HCT116 (cell line): ENCODE results near the gene GATB. TPM values are rescaled to one million over a fixed set of nuclear protein-coding genes. Genes with fewer than 3 reads are reported as not detected.

Source experiments
- ATAC-seq: fragments of 200-7000 bp; cut with Tn5 transposase; 2 replicates; pipeline ENCODE4 v1.9.1; 2020; ENCODE audit warnings: mild to moderate bottlenecking, moderate library complexity
- BruUV-seq: library from RNA; stranded (reverse); fragments of 400-500 nt; replicated peaks from 2 replicates; lab custom pipeline; 2021; lab: Mats Ljungman, UMichigan
- CTCF ChIA-PET: fragments of 300-600 bp; sonication (Branson Sonifier 250); formaldehyde crosslinking; loops from one replicate; lab custom pipeline; 2021; ENCODE audit warnings: antibody characterized with exemption; lab: Charles Lee
- POLR2A ChIA-PET: fragments of 300-600, 350-600 bp; sonication (Branson Sonifier 250); formaldehyde crosslinking; loops from one replicate; lab custom pipeline; 2021; ENCODE audit warnings: antibody characterized with exemption; lab: Charles Lee
- RAD21 ChIA-PET, 2 experiments: fragments of 300-600 bp; sonication (Branson Sonifier 250); formaldehyde crosslinking; loops; one replicate each; lab custom pipeline; 2023; ENCODE audit warnings: low total read pairs in 2 of 2; ENCODE audit not compliant: uncharacterized antibody in 2 of 2, unreplicated experiment in 2 of 2, low non-redundant PET in 1 of 2; lab: Charles Lee
- DNase-seq: peaks from one replicate; pipeline ENCODE4 v3.0.0-alpha.2; 2010; ENCODE audit warnings: low read depth, low spot score
- H2AFZ ChIP-seq: fragments of 200-600 bp; shearing (Covaris generic), sonication (generic); 2 replicates; pipeline ENCODE4 v1.6.1; 2017; ENCODE audit warnings: low read depth, mixed run types, mixed read lengths, antibody characterized with exemption, low read length; ENCODE audit not compliant: poor library complexity, severe bottlenecking
- H3K27ac ChIP-seq: 2 replicates; pipeline ENCODE4 v1.5.1; 2012; ENCODE audit warnings: low read depth, low read length
- H3K27me3 ChIP-seq: fragments of 200-600 bp; sonication (generic); 2 replicates; pipeline ENCODE4 v1.6.1; 2016; ENCODE audit warnings: mixed run types, low read length, mixed read lengths; ENCODE audit not compliant: insufficient read depth
- H3K36me3 ChIP-seq, 2 experiments: fragments of 200-500 bp in 1 of 2; fragments of 200-600 bp in 1 of 2; sonication (Bioruptor generic) in 1 of 2; sonication (generic) in 1 of 2; 2 replicates each; pipeline versions ENCODE4 v1.5.1 to v1.6.1; 2014 to 2016; ENCODE audit warnings: low read length in 2 of 2, inconsistent platforms in 1 of 2, mixed read lengths in 1 of 2, mixed run types in 1 of 2; ENCODE audit not compliant: insufficient read depth in 2 of 2, control insufficient read depth in 1 of 2
- H3K4me1 ChIP-seq, 2 experiments: fragments of 200-600 bp in 1 of 2; sonication (generic) in 1 of 2; 2 replicates each; pipeline versions ENCODE4 v1.5.1 to v1.6.1; 2012 to 2017; ENCODE audit warnings: low read length in 2 of 2, inconsistent platforms in 1 of 2, mild to moderate bottlenecking in 1 of 2, mixed read lengths in 1 of 2, mixed run types in 1 of 2, moderate library complexity in 1 of 2; ENCODE audit not compliant: insufficient read depth in 2 of 2, control insufficient read depth in 1 of 2
- H3K4me2 ChIP-seq: fragments of 200-600 bp; sonication (generic); 2 replicates; pipeline ENCODE4 v1.6.1; 2017; ENCODE audit warnings: mixed run types, low read length, mixed read lengths
- H3K4me3 ChIP-seq, 2 experiments: fragments of 200-600 bp in 1 of 2; sonication (generic) in 1 of 2; replicated peaks in 1 of 2; 2 replicates each; pipeline ENCODE4 v1.5.1; 2011 to 2016; ENCODE audit warnings: low read length in 2 of 2, control low read depth in 1 of 2, low read depth in 1 of 2, mild to moderate bottlenecking in 1 of 2, mixed read lengths in 1 of 2, mixed run types in 1 of 2
- H3K79me2 ChIP-seq: fragments of 200-600 bp; sonication (generic); 2 replicates; pipeline ENCODE4 v1.6.1; 2017; ENCODE audit warnings: mild to moderate bottlenecking, mixed run types, low read length, moderate library complexity, mixed read lengths; ENCODE audit not compliant: insufficient read depth
- H3K9ac ChIP-seq: fragments of 200-600 bp; sonication (generic); 2 replicates; pipeline ENCODE4 v1.6.1; 2016; ENCODE audit warnings: low read length, mixed read lengths
- H3K9me2 ChIP-seq: fragments of 200-600 bp; sonication (generic), shearing (Covaris generic); 2 replicates; pipeline ENCODE4 v1.6.1; 2017; ENCODE audit warnings: mixed run types, mild to moderate bottlenecking, moderate library complexity; ENCODE audit not compliant: insufficient read depth
- H3K9me3 ChIP-seq, 2 experiments: fragments of 200-500 bp in 1 of 2; fragments of 200-600 bp in 1 of 2; sonication (Bioruptor generic) in 1 of 2; sonication (generic) in 1 of 2; 2 replicates each; pipeline ENCODE4 v1.6.1; 2014 to 2017; ENCODE audit warnings: low read length in 2 of 2, mixed read lengths in 2 of 2, inconsistent platforms in 1 of 2, low read depth in 1 of 2, mild to moderate bottlenecking in 1 of 2, mixed run types in 1 of 2, moderate library complexity in 1 of 2; ENCODE audit not compliant: control insufficient read depth in 1 of 2, insufficient read depth in 1 of 2
- H4K20me1 ChIP-seq: fragments of 200-600 bp; sonication (generic), shearing (Covaris generic); 2 replicates; pipeline ENCODE4 v1.6.1; 2017; ENCODE audit warnings: mixed run types, mild to moderate bottlenecking, moderate library complexity; ENCODE audit not compliant: insufficient read depth
- ATF3 ChIP-seq: IDR thresholded peaks from 2 replicates; pipeline ENCODE4 v1.6.1; 2012
- CBX3 ChIP-seq: IDR thresholded peaks from 2 replicates; pipeline ENCODE4 v1.6.1; 2012; ENCODE audit warnings: low read depth
- CEBPB ChIP-seq: IDR thresholded peaks from 2 replicates; pipeline ENCODE4 v1.6.1; 2012; ENCODE audit warnings: low read depth
- CTCF ChIP-seq, 3 experiments: fragments of 200-600 bp in 1 of 3; sonication (generic) in 1 of 3; IDR thresholded peaks in 2 of 3; conservative IDR thresholded peaks in 1 of 3; 2 replicates each; pipeline ENCODE4 v1.5.1; 2012 to 2017; ENCODE audit warnings: low read depth in 2 of 3, low read length in 2 of 3, antibody characterized with exemption in 1 of 3, borderline replicate concordance in 1 of 3, control low read depth in 1 of 3, mild to moderate bottlenecking in 1 of 3, mixed read lengths in 1 of 3, mixed run types in 1 of 3, moderate library complexity in 1 of 3; ENCODE audit not compliant: insufficient read depth in 1 of 3
- ELF1 ChIP-seq: IDR thresholded peaks from 2 replicates; pipeline ENCODE4 v1.6.1; 2012; ENCODE audit warnings: low read depth, borderline replicate concordance
- EZH2 ChIP-seq: fragments of 200-600 bp; sonication (generic); IDR thresholded peaks from 2 replicates; pipeline ENCODE4 v1.6.1; 2017; ENCODE audit warnings: antibody characterized with exemption, mixed run types
- EZH2phosphoT487 ChIP-seq: fragments of 200-600 bp; IDR thresholded peaks from 2 replicates; pipeline ENCODE4 v1.6.1; 2018; ENCODE audit warnings: antibody characterized with exemption, borderline replicate concordance
- FOSL1 ChIP-seq: IDR thresholded peaks from 2 replicates; pipeline ENCODE4 v1.6.1; 2012; ENCODE audit warnings: low read depth
- JUND ChIP-seq: IDR thresholded peaks from 2 replicates; pipeline ENCODE4 v1.6.1; 2012
- POLR2AphosphoS5 ChIP-seq: IDR thresholded peaks from 2 replicates; pipeline ENCODE4 v1.6.1; 2011; ENCODE audit warnings: mild to moderate bottlenecking, low read depth, low read length, moderate library complexity
- SP1 ChIP-seq: IDR thresholded peaks from 2 replicates; pipeline ENCODE4 v1.6.1; 2012; ENCODE audit warnings: low read depth
- SRF ChIP-seq: IDR thresholded peaks from 2 replicates; pipeline ENCODE4 v1.6.1; 2012; ENCODE audit warnings: low read depth
- TCF7L2 ChIP-seq: IDR thresholded peaks from 2 replicates; pipeline ENCODE4 v1.7.0; 2011; ENCODE audit warnings: borderline replicate concordance, inconsistent platforms; ENCODE audit not compliant: insufficient read depth, insufficient read length; ENCODE audit errors: extremely low read depth
- YY1 ChIP-seq: IDR thresholded peaks from 2 replicates; pipeline ENCODE4 v1.6.1; 2011; ENCODE audit warnings: low read length, low read depth, moderate library complexity, mild to moderate bottlenecking; ENCODE audit not compliant: insufficient replicate concordance; ENCODE audit errors: extremely low read depth
- ZBTB33 ChIP-seq: IDR thresholded peaks from 2 replicates; pipeline ENCODE4 v1.6.1; 2011; ENCODE audit warnings: mild to moderate bottlenecking, low read length, moderate library complexity; ENCODE audit not compliant: insufficient replicate concordance; ENCODE audit errors: extremely low read depth
- ZFX ChIP-seq: fragments of 450-650 bp; IDR thresholded peaks from 2 replicates; pipeline ENCODE4 v1.6.1; 2017
- ZNF274 ChIP-seq: fragments of 200-500 bp; sonication (Bioruptor generic); IDR thresholded peaks from 2 replicates; pipeline ENCODE4 v1.6.1; 2014; ENCODE audit warnings: mild to moderate bottlenecking, low read depth, low read length, inconsistent platforms
- intact Hi-C: fragments of 100-400 bp; cut with micrococcal nuclease; formaldehyde crosslinking; loops from 2 replicates; pipeline ENCODE4 v1.10.0; 2022
- total RNA-seq: library from RNA; stranded (reverse); gene quantifications from one replicate; pipeline ENCODE4 v1.2.1, GENCODE V29; 2021; ENCODE audit not compliant: unreplicated experiment
- TF ChIP-seq, protein P1 (sequence below): IDR thresholded peaks from 2 replicates; pipeline ENCODE4 v1.6.1; 2012

Gene GATB
- total RNA-seq, 1 experiment from 2014 or later, result 29.3 TPM

DNA sequence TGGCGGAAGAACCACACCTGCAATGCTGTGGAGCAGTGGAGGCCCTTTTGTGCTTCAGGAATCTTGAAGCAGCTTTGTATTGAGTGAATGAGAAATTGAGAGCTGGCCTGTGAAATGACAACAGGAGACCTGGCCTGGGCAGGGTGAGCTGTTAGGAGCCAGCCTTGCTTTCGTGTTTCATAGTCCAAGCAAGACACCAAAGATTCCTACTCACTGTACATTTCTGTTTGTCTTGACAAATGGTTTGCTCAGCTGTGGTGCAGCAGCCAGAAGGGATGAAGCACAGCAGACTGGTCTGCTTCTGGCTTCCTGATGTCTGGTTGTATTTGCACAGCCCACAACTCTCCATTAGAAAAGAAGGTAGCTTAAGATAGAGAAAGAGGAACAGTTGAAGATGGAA lies 96.5 kb downstream of the GATB start:
- POLR2A ChIA-PET, result no interaction called here
- H3K79me2 ChIP-seq, result no peaks in the 10 kb centered on the region
- TF ChIP-seq YY1, result no peak
- TF ChIP-seq ZBTB33, result no peak
- TF ChIP-seq CEBPB, result no peak
- TF ChIP-seq EZH2phosphoT487, result no peak
- no peak for TF ChIP-seq POLR2AphosphoS5
- no peak for TF ChIP-seq ZNF274
- no peak for TF ChIP-seq FOSL1
- TF ChIP-seq TCF7L2, result no peak
- TF ChIP-seq ELF1, result no peak
- TF ChIP-seq ATF3, result no peak
- no peak for TF ChIP-seq JUND
- no peak for TF ChIP-seq EZH2
- no peak for TF ChIP-seq ZFX
- TF ChIP-seq, protein P1, sequence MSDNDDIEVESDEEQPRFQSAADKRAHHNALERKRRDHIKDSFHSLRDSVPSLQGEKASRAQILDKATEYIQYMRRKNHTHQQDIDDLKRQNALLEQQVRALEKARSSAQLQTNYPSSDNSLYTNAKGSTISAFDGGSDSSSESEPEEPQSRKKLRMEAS, result no peak
- TF ChIP-seq SRF, result no peak
- TF ChIP-seq CBX3, result no peak
- TF ChIP-seq SP1, result no peak
- TF ChIP-seq CTCF (IDR thresholded peaks at IDR 0.05 in 2 of 3, conservative IDR thresholded peaks at IDR 0.05 in 1 of 3; ENCODE audit: borderline replicate concordance in 1 of 3, insufficient read depth in 1 of 3, low read depth in 2 of 3, low read length in 2 of 3), result no peak
- TF ChIP-seq, all 23 proteins: peak for 0
- Histone ChIP-seq H3K27ac (no peak overlapping the region), H3K4me2 (no peak overlapping the region), H3K27me3 (no peaks in the 10 kb centered on the region), H3K36me3 (no peaks in the 10 kb centered on the region), H4K20me1 (no peaks in the 10 kb centered on the region), H3K9ac (no peak overlapping the region), H3K4me3 (no peak overlapping the region), H3K9me2 (no peaks in the 10 kb centered on the region), H3K9me3 (no peaks in the 10 kb centered on the region), H2AFZ (no peak overlapping the region), H3K4me1 (no peaks in the 10 kb centered on the region)
- intact Hi-C loops, result no loop called here
- ATAC-seq (no peak), DNase-seq (no peak)
- ChIA-PET RAD21 (no interaction called here), CTCF (no interaction called here)
- no TSS peak for BruUV-seq
